CD4-positive, alpha-beta memory T cell (primary cell): Measurements from ENCODE around the gene MOB3B. TPM values are rescaled to one million over a fixed set of nuclear protein-coding genes. Genes with fewer than 3 reads are reported as not detected.

Experiments
- CTCF ChIA-PET: fragments of 350-600 bp; sonication (Branson Sonifier 250); formaldehyde crosslinking; loops from one replicate; lab custom pipeline; 2021; ENCODE audit warnings: inconsistent platforms; ENCODE audit not compliant: partially characterized antibody; lab: Charles Lee
- POLR2A ChIA-PET: fragments of 350-600 bp; sonication (Branson Sonifier 250); formaldehyde crosslinking; loops from one replicate; lab custom pipeline; 2021; ENCODE audit not compliant: partially characterized antibody; lab: Charles Lee
- DNase-seq, 5 donors: peaks; one replicate each; pipeline versions ENCODE4 v3.0.0 to v3.0.0-alpha.2; 2020 to 2022; ENCODE audit warnings: mixed read lengths in 1 of 5
- H3K27ac ChIP-seq: one replicate; pipeline ENCODE4 v1.7.0; 2013; ENCODE audit warnings: low read depth, low read length
- H3K27me3 ChIP-seq: 2 replicates; pipeline ENCODE4 v1.7.0; 2013; ENCODE audit warnings: mild to moderate bottlenecking, low read length, moderate library complexity; ENCODE audit not compliant: insufficient read depth
- H3K36me3 ChIP-seq: 2 replicates; pipeline ENCODE4 v1.7.0; 2013; ENCODE audit warnings: mild to moderate bottlenecking, low read length, moderate library complexity; ENCODE audit not compliant: insufficient read depth
- H3K4me1 ChIP-seq: 2 replicates; pipeline ENCODE4 v1.7.0; 2013; ENCODE audit warnings: mild to moderate bottlenecking, low read length, moderate library complexity; ENCODE audit not compliant: insufficient read depth
- H3K4me3 ChIP-seq, 2 donors: one replicate each; pipeline ENCODE4 v1.7.0; 2013; ENCODE audit warnings: low read length in 2 of 2, mild to moderate bottlenecking in 1 of 2
- H3K9me3 ChIP-seq, 2 donors: one replicate each; pipeline ENCODE4 v1.7.0; 2013; ENCODE audit warnings: low read length in 2 of 2, control low read depth in 1 of 2; ENCODE audit not compliant: control insufficient read depth in 1 of 2
- H3K27ac Mint-ChIP-seq, 7 donors: one replicate each; pipeline ENCODE4 v1.8.0; 2020 to 2021; ENCODE audit warnings: mixed read lengths in 7 of 7, mild to moderate bottlenecking in 6 of 7, inconsistent platforms in 3 of 7, moderate library complexity in 3 of 7
- H3K27me3 Mint-ChIP-seq, 2 donors: one replicate each; pipeline ENCODE4 v1.8.0; 2020 to 2021; ENCODE audit warnings: mixed read lengths in 2 of 2
- H3K36me3 Mint-ChIP-seq, 2 donors: one replicate each; pipeline ENCODE4 v1.8.0; 2020 to 2021; ENCODE audit warnings: mixed read lengths in 2 of 2, inconsistent platforms in 1 of 2, mild to moderate bottlenecking in 1 of 2
- H3K4me1 Mint-ChIP-seq, 4 donors: one replicate each; pipeline ENCODE4 v1.8.0; 2020 to 2021; ENCODE audit warnings: mixed read lengths in 4 of 4, mild to moderate bottlenecking in 1 of 4
- H3K4me3 Mint-ChIP-seq, 8 donors: one replicate each; pipeline ENCODE4 v1.8.0; 2020 to 2021; ENCODE audit warnings: mixed read lengths in 8 of 8, mild to moderate bottlenecking in 7 of 8, moderate library complexity in 6 of 8, inconsistent platforms in 3 of 8
- H3K9me3 Mint-ChIP-seq, 8 donors: one replicate each; pipeline ENCODE4 v1.8.0; 2020 to 2021; ENCODE audit warnings: mixed read lengths in 8 of 8, mild to moderate bottlenecking in 5 of 8, inconsistent platforms in 3 of 8, moderate library complexity in 1 of 8
- intact Hi-C: fragments of 100-400 bp; cut with micrococcal nuclease; formaldehyde crosslinking; loops from one replicate; pipeline ENCODE4 v1.15.1; 2023
- polyA plus RNA-seq, 2 donors: library from polyadenylated mRNA; unstranded; fragments of 300-500 nt; fragmentation: Illumina TruSeq; gene quantifications; one replicate each; pipeline ENCODE4 v1.2.3, GENCODE V29; 2021
- total RNA-seq, 2 experiments: library from RNA; stranded (reverse); gene quantifications; one replicate each; pipeline ENCODE4 v1.2.3, GENCODE V29; 2021

Gene MOB3B
- total and polyA plus RNA-seq, 4 experiments from 2014 or later = 0.05 to 0.64 (median 0.34) TPM

DNA sequence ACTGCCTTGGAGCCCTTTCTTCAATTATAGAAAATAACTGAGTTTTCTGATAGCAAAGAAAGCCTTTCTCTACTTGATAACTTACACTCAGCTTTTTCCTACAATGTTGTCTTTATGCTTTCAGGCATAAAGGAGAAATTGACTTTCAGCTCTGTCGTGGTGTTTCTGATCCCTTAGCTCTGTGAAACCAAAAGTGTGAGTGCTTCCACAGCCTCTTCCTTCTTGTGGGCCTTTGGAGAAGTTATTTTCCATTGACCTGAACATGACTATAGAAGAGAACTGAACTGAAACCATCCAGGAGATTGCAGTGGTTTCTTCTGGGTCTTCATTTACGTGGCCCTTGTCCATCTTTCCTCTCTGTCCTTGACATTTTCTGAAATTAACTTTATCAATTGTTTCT, 173.2 kb downstream of the MOB3B start:
- Mint-ChIP-seq H3K9me3 (no peaks in the 10 kb centered on the region), H3K4me1 (peaks cover 0 to 10% (median under 1%) of the 10 kb centered on the region in 4 donors), H3K27ac (no peak overlapping the region), H3K36me3 (no peaks in the 10 kb centered on the region), H3K27me3 (no peaks in the 10 kb centered on the region), H3K4me3 (no peak overlapping the region)
- no peak for DNase-seq
- no peaks in the 10 kb centered on the region for H3K4me1 ChIP-seq
- no peaks in the 10 kb centered on the region for H3K27me3 ChIP-seq
- ChIA-PET POLR2A (no interaction called here), CTCF (no interaction called here)
- no peak overlapping the region for H3K4me3 ChIP-seq
- H3K27ac ChIP-seq = no peak overlapping the region
- H3K9me3 ChIP-seq = no peaks in the 10 kb centered on the region
- intact Hi-C loops = no loop called here
- no peaks in the 10 kb centered on the region for H3K36me3 ChIP-seq

DNA sequence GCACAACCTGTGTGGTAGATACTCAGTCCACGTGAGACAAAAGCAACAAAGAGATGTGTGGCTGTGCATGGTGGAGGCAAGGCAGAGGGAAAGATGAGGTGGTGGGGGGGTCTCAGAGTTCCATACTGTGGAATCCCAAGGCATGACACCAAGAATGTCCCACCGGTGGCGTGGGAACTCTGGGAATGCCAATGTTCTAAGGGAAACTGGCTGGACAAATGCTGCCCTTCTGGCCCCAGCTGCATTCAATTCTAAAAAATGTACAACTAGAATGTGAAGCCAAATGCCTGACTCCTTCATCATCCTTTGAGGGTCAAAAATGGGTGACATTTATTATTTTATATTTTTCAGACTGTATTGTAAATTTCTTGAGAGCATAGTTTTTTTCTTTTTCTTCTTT, 174.4 kb downstream of the MOB3B start:
- POLR2A ChIA-PET = no interaction called here

DNA sequence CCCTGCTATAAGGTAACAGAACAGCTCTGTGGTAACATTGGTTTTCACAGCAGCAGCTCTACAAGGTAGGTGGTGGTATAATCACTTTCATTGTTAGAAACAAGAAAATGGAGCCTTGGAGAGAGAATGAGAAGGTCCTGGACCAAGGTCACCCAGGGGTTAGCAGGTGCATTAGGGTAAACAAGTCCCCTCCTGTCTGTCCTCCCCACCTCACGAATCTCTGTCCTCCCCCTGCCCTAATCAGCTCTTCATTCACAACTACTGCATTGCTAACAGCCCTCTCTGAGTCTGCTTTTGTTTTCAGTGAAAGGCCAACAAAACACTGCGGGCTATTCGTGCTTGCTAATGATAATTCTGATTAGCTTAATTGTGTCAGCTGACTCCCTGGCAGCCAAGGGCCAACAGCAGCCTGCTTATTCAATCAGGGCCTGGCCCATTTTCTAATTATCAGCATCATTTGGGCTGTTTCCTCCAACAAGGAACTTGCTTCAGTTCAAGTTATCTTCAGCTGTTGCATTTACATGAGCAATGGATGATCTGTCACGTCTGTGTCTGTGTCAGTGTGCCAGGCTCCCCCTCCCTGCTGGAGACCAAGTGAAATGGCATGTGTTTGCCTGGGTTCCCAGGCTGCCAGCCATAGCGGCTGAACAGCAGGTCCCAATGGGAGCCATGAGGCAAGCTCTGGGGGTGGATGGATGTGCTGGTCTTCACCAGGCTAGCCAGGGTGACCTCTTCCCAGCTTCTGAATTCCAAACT, 176.0 kb downstream of the MOB3B start:
- no peaks in the 10 kb centered on the region for H3K9me3 ChIP-seq
- H3K36me3 ChIP-seq = no peaks in the 10 kb centered on the region
- H3K4me3 ChIP-seq = no peak overlapping the region
- POLR2A ChIA-PET = no interaction called here
- Mint-ChIP-seq H3K4me1 (peaks cover 0 to 10% (median under 1%) of the 10 kb centered on the region in 4 donors), H3K4me3 (no peak overlapping the region), H3K27ac (no peak overlapping the region), H3K9me3 (no peaks in the 10 kb centered on the region), H3K36me3 (no peaks in the 10 kb centered on the region), H3K27me3 (no peaks in the 10 kb centered on the region)
- no peak overlapping the region for H3K27ac ChIP-seq
- no peaks in the 10 kb centered on the region for H3K4me1 ChIP-seq
- no peaks in the 10 kb centered on the region for H3K27me3 ChIP-seq
- DNase-seq = no peak
- CTCF ChIA-PET = no interaction called here
- intact Hi-C loops = no loop called here

More for the DNA sequence above, 174.4 kb downstream of the MOB3B start:
- Histone ChIP-seq H3K27ac (no peak overlapping the region), H3K4me1 (no peaks in the 10 kb centered on the region), H3K4me3 (no peak overlapping the region), H3K27me3 (no peaks in the 10 kb centered on the region), H3K9me3 (no peaks in the 10 kb centered on the region), H3K36me3 (no peaks in the 10 kb centered on the region)
- no peaks in the 10 kb centered on the region for H3K9me3 Mint-ChIP-seq
- no peaks in the 10 kb centered on the region for H3K36me3 Mint-ChIP-seq
- no peaks in the 10 kb centered on the region for H3K27me3 Mint-ChIP-seq
- no peak for DNase-seq
- CTCF ChIA-PET = no interaction called here
- intact Hi-C loops = no loop called here
- H3K27ac Mint-ChIP-seq = no peak overlapping the region
- H3K4me1 Mint-ChIP-seq = peaks cover 0 to 10% (median under 1%) of the 10 kb centered on the region in 4 donors
- H3K4me3 Mint-ChIP-seq = no peak overlapping the region

DNA sequence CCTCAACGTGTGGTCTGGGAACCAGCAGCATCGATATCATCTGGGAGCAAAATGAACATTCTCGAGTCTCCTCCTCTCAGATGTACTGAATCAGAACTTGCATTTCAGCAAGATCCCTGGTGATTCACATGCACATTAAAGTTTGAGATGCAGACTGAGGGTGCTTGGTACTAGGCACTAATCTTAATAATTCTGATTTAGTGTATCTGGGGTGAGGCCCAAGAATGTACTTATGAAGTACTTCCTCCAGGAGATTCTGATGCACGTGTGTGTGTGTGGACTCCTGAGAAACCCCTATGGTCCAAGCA, 176.5 kb downstream of the MOB3B start:
- Mint-ChIP-seq H3K4me1 (peaks cover 0 to 10% (median under 1%) of the 10 kb centered on the region in 4 donors), H3K36me3 (no peaks in the 10 kb centered on the region), H3K27ac (no peak overlapping the region), H3K27me3 (no peaks in the 10 kb centered on the region), H3K4me3 (no peak overlapping the region), H3K9me3 (no peaks in the 10 kb centered on the region)
- ChIA-PET POLR2A (no interaction called here), CTCF (no interaction called here)
- H3K4me3 ChIP-seq = no peak overlapping the region
- H3K36me3 ChIP-seq = no peaks in the 10 kb centered on the region
- no peaks in the 10 kb centered on the region for H3K27me3 ChIP-seq
- intact Hi-C loops = no loop called here
- no peaks in the 10 kb centered on the region for H3K9me3 ChIP-seq
- no peak overlapping the region for H3K27ac ChIP-seq
- no peaks in the 10 kb centered on the region for H3K4me1 ChIP-seq
- no peak for DNase-seq

DNA sequence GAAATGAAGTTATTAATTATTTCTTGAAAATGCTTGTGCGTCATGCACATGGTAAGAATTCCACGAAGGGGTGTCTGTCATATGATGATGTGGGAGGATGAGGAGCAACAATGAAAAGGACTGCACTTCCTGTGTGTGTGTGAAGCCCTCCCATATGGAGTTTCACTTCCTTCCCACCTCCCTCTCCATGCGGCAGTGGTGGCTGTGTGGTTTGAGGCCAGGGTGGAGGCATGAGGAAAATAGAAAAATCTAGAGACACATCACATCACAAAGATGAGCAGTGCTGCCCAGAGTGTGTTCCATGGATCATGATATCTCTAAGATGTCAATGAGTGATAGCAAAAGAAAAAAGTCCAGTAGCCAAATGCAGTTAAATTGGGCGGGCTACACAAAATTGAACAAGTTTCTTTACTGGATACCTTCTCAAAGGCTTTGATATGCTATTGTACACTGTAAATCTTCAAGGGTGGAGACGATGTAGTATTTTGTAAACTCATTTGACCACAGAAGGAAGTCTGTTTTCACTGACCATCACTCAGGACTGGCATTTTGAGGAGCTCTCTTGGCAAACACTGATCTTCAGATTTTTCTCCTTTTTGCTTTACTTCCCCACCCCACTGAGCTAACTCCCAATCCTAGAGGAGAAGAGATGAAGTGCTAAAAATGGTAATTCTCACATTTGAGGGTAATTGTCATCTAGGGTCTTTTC, 177.0 kb downstream of the MOB3B start:
- H3K27ac Mint-ChIP-seq = no peak overlapping the region
- ChIA-PET POLR2A (no interaction called here), CTCF (no interaction called here)
- H3K4me3 Mint-ChIP-seq = no peak overlapping the region
- Histone ChIP-seq H3K27ac (no peak overlapping the region), H3K9me3 (no peaks in the 10 kb centered on the region), H3K27me3 (no peaks in the 10 kb centered on the region), H3K4me1 (no peaks in the 10 kb centered on the region), H3K4me3 (no peak overlapping the region), H3K36me3 (no peaks in the 10 kb centered on the region)
- peaks cover 0 to 10% (median under 1%) of the 10 kb centered on the region in 4 donors for H3K4me1 Mint-ChIP-seq
- DNase-seq = no peak
- H3K9me3 Mint-ChIP-seq = no peaks in the 10 kb centered on the region
- intact Hi-C loops = no loop called here
- H3K27me3 Mint-ChIP-seq = no peaks in the 10 kb centered on the region
- H3K36me3 Mint-ChIP-seq = no peaks in the 10 kb centered on the region

DNA sequence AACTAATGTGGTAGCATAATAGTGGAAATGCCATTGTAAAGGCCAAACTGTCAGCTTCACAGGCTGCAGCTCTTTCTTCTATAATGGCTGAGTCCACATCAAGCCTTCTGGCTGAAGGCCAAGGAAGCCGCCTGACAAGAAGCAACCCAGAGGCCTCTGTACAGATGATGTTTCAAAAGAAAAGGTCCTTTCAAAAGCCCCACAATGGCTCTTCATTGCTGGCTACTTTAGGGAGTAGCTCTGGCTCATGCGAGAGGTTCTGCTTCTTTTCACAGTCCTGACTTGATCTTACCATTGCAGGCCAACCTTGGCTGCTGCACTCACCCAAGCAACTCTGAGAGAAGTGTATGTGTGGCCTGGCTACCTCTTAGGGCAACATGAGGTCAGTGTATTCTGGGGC, 178.2 kb downstream of the MOB3B start:
- Histone ChIP-seq H3K4me3 (no peak overlapping the region), H3K36me3 (no peaks in the 10 kb centered on the region), H3K27ac (no peak overlapping the region), H3K4me1 (no peaks in the 10 kb centered on the region), H3K27me3 (no peaks in the 10 kb centered on the region), H3K9me3 (no peaks in the 10 kb centered on the region)
- Mint-ChIP-seq H3K4me1 (peaks cover 0 to 10% (median under 1%) of the 10 kb centered on the region in 4 donors), H3K9me3 (no peaks in the 10 kb centered on the region), H3K36me3 (no peaks in the 10 kb centered on the region), H3K27me3 (no peaks in the 10 kb centered on the region), H3K4me3 (no peak overlapping the region), H3K27ac (no peak overlapping the region)
- ChIA-PET CTCF (no interaction called here), POLR2A (no interaction called here)
- no peak for DNase-seq
- intact Hi-C loops = no loop called here

DNA sequence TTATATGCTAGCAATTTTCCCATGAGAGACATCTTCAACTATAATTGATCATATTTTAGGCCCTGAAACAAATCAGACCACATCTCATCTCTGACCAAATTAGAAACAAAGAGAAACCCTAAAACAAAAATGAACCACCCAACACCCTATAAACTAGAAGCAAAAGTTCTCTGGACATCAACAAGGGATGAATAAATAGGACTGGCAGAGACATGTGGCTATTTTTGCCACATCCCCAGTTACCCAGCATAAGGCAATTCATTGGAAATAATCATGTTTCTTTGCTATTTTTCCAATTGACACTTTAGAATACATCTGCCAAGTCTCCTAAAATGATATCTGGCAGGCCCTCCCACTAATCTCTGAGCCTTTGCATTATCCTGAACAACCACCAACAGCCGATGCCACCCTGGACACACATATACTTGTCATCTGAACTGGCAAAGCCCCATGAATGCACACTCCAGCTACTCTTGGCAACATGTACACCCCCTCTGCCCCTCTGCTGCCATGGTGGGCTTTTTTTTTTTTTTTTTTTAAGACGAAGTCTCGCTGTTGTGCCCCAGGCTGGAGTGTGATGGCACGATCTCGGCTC, 179.1 kb downstream of the MOB3B start:
- Mint-ChIP-seq H3K27ac (no peak overlapping the region), H3K27me3 (no peaks in the 10 kb centered on the region), H3K4me3 (no peak overlapping the region), H3K4me1 (peaks cover 0 to 10% (median under 1%) of the 10 kb centered on the region in 4 donors), H3K9me3 (no peaks in the 10 kb centered on the region), H3K36me3 (no peaks in the 10 kb centered on the region)
- Histone ChIP-seq H3K27me3 (no peaks in the 10 kb centered on the region), H3K36me3 (no peaks in the 10 kb centered on the region), H3K4me3 (no peak overlapping the region), H3K4me1 (no peaks in the 10 kb centered on the region), H3K27ac (no peak overlapping the region), H3K9me3 (no peaks in the 10 kb centered on the region)
- ChIA-PET POLR2A (no interaction called here), CTCF (interaction anchor here (2.1 kb wide), 1 partner anchor 18 kb away, joined by 10 read pairs; no protein-coding TSS in a partner anchor)
- intact Hi-C loops = no loop called here
- DNase-seq = no peak
